Lower lobe of right lung (tissue), 2 donors: ENCODE measurements around the gene CREBBP. TPM values are rescaled to one million over a fixed set of nuclear protein-coding genes. Genes with fewer than 3 reads are reported as not detected.

Experiments
- ATAC-seq, 2 donors: fragments of 200-7000 bp; cut with Tn5 transposase; one replicate each; pipeline ENCODE4 v1.9.1; 2020 to 2022; ENCODE audit warnings: mild to moderate bottlenecking in 2 of 2, moderate library complexity in 2 of 2
- DNase-seq: peaks from one replicate; pipeline ENCODE4 v3.0.0-alpha.2; 2020
- H3K27ac ChIP-seq: fragments of 200-600 bp; one replicate; pipeline ENCODE4 v1.8.0; 2022
- H3K27me3 ChIP-seq: fragments of 200-600 bp; one replicate; pipeline ENCODE4 v1.8.0; 2022; ENCODE audit warnings: low read depth
- H3K36me3 ChIP-seq: fragments of 200-600 bp; one replicate; pipeline ENCODE4 v1.8.0; 2022; ENCODE audit warnings: mild to moderate bottlenecking
- H3K4me1 ChIP-seq: fragments of 200-600 bp; one replicate; pipeline ENCODE4 v1.8.0; 2022
- H3K4me3 ChIP-seq: fragments of 200-600 bp; one replicate; pipeline ENCODE4 v1.8.0; 2022; ENCODE audit warnings: mild to moderate bottlenecking
- H3K9me3 ChIP-seq: fragments of 200-600 bp; one replicate; pipeline ENCODE4 v1.8.0; 2022
- intact Hi-C: fragments of 100-400 bp; cut with DNase I; formaldehyde crosslinking; loops from one replicate; pipeline ENCODE4 v1.11.0; 2022
- total RNA-seq: library from RNA; stranded (reverse); fragmentation: NEBNext Ultra II Directional; extraction: Animal tissue kit (Norgen Biotek cat#: 25700); gene quantifications from one replicate; pipeline ENCODE4 v1.2.1, GENCODE V29; 2021
- TF ChIP-seq, protein P1 (sequence below): fragments of 200-600 bp; IDR thresholded peaks from one replicate; pipeline ENCODE4 v1.8.0; 2022; ENCODE audit warnings: antibody characterized with exemption, mild to moderate bottlenecking
- donor health status: DM: no; HTN: yes; CAD: no; lungs with severe emphysema.

CREBBP gene
- total RNA-seq, 1 donor from 2014 or later, result 78.3 TPM

DNA sequence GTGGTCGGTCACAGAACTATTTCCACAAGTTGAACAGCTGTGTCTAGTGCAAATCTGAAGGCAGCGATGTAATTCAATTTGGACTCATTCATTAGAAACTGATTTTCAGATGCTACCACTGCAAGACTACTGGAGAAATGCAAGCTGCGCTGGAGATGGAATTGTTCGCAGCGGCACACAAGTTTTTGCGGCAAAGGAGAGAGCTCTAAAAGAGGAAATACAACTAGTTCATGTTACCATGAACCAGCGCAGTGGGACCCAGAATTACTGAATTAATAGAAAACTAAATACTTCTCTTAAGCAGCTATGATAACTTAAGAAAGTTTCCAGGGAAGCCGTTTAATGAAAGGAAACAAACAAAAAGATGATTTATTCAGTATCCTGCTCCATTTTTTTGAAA lies 1.9 kb downstream of the CREBBP start:
- H3K4me3 ChIP-seq, result peak overlapping the region; percentile 91
- intact Hi-C loops, result no loop called here
- no peaks in the 10 kb centered on the region for H3K36me3 ChIP-seq
- no peaks in the 10 kb centered on the region for H3K27me3 ChIP-seq
- peaks cover 58% of the 10 kb centered on the region for H3K4me1 ChIP-seq
- H3K27ac ChIP-seq, result no peak overlapping the region
- TF ChIP-seq, protein P1, sequence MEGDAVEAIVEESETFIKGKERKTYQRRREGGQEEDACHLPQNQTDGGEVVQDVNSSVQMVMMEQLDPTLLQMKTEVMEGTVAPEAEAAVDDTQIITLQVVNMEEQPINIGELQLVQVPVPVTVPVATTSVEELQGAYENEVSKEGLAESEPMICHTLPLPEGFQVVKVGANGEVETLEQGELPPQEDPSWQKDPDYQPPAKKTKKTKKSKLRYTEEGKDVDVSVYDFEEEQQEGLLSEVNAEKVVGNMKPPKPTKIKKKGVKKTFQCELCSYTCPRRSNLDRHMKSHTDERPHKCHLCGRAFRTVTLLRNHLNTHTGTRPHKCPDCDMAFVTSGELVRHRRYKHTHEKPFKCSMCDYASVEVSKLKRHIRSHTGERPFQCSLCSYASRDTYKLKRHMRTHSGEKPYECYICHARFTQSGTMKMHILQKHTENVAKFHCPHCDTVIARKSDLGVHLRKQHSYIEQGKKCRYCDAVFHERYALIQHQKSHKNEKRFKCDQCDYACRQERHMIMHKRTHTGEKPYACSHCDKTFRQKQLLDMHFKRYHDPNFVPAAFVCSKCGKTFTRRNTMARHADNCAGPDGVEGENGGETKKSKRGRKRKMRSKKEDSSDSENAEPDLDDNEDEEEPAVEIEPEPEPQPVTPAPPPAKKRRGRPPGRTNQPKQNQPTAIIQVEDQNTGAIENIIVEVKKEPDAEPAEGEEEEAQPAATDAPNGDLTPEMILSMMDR, result no peak
- DNase-seq, result no peak
- ATAC-seq, result no peak
- H3K9me3 ChIP-seq, result no peaks in the 10 kb centered on the region

DNA sequence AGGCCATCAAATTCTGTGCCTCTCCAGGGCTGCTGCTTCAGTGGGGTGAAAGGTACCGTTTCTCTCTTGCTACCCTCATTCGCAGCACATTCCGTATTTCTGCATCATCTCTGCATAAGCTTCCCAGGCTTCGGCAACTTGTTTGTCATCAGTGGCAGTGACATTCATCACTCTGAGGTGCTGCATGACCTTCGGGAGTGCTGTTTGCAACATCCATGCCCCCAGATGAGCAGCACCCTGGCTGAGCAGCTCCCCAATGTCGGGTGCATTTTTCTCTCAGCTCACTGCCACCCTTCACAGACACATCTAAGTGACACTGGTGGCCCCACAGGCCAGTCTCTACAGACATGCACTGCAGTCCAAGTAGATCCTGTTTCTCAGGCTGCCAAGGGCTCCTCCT lies 3.8 kb downstream of the CREBBP start:
- Histone ChIP-seq H3K36me3 (no peaks in the 10 kb centered on the region), H3K4me3 (peak overlapping the region; percentile 7), H3K27me3 (no peaks in the 10 kb centered on the region), H3K9me3 (no peaks in the 10 kb centered on the region), H3K27ac (no peak overlapping the region), H3K4me1 (peaks cover 77% of the 10 kb centered on the region)
- DNase-seq (no peak), ATAC-seq (no peak)
- intact Hi-C loops, result no loop called here
- TF ChIP-seq, protein P1, result no peak

DNA sequence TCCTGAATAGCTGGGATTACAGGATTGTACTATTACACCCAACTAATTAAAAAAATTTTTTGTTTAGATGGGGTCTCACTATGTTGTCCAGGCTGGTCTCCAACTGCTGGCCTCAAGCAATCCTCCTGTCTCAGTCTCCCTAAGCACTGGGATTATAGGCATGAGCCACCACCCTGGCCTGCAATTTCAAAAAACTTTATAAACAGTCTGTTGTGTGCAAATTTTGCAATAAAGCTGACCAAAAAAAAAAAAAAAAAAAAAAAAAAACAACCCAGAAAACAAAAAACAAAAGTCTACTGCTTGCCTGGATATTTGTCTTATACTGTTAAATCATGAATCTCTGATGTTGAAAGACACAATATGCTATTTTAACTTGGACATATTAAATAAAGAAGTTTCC lies 4.4 kb downstream of the CREBBP start:
- H3K9me3 ChIP-seq, result no peaks in the 10 kb centered on the region
- H3K27ac ChIP-seq, result no peak overlapping the region
- peaks cover 77% of the 10 kb centered on the region for H3K4me1 ChIP-seq
- no peak overlapping the region for H3K4me3 ChIP-seq
- H3K27me3 ChIP-seq, result no peaks in the 10 kb centered on the region
- DNase-seq (no peak), ATAC-seq (no peak)
- TF ChIP-seq, protein P1, result no peak
- no peaks in the 10 kb centered on the region for H3K36me3 ChIP-seq
- intact Hi-C loops, result no loop called here

DNA sequence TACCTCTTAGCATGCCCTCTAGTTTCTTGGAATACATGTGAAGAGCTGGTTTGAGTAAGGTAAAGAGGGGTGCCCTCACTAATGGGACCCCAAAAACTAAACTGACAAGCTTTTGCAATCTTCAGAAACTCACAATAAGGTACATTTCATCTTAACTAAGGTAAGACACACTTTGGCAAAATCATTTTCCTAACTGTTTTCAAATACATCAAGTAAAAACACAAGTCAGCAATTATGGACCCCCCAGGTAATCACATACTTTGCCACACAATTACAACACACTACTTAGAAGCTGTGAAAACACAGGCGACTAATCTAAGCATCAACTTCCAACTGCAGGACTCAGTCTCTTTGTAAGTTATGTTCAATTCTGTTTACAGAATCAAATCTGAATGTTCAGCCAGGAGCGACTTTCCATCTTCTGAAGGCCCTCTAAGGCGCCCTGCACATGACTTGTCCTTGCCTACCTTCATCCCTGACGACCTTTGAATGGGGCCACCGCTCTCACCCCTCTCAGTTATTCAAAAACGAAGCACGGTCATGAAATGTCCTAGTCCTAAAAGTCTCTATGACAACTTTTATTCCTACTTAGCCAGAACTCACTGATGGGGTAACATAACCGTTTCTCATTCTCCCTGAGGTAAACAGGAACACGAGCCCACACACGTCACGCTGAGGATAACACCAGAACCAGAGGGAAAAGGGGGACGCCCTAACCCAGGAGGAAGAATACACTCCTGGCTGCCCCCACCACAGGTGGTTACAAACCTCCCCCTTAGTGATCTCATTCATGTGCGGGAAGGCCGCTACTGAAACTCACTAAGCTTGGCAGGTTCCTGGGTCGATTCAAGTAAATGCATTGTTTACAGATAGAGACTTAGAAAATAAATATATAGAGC lies 5.5 kb downstream of the CREBBP start:
- H3K4me3 ChIP-seq, result no peak overlapping the region
- H3K27me3 ChIP-seq, result no peaks in the 10 kb centered on the region
- DNase-seq (no peak), ATAC-seq (no peak)
- intact Hi-C loops, result no loop called here
- no peaks in the 10 kb centered on the region for H3K36me3 ChIP-seq
- peaks cover 84% of the 10 kb centered on the region for H3K4me1 ChIP-seq
- no peaks in the 10 kb centered on the region for H3K9me3 ChIP-seq
- TF ChIP-seq, protein P1, result no peak
- no peak overlapping the region for H3K27ac ChIP-seq

DNA sequence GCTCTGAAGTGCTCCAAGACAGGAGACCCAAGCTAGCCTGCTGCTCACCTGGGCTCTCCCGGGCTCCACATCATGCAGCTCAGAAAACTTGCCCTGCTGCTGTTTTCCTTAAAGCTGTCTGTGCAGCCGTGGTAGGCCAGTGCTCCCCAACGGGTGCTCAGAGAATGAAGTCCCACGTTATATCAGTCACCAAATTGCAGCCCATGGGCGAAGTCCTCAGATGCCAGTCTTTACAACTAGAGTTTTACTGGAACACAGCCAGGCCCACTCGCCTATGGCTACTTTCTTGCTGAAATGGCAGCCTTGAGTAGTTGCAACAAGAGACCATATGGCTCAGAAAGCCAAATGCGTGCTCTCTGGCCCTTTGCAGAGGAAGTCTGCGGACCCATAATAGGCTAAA lies 6.3 kb downstream of the CREBBP start:
- intact Hi-C loops, result no loop called here
- Histone ChIP-seq H3K9me3 (no peaks in the 10 kb centered on the region), H3K36me3 (no peaks in the 10 kb centered on the region), H3K27me3 (no peaks in the 10 kb centered on the region), H3K4me1 (peaks cover 90% of the 10 kb centered on the region), H3K27ac (no peak overlapping the region), H3K4me3 (no peak overlapping the region)
- ATAC-seq (no peak), DNase-seq (no peak)
- TF ChIP-seq, protein P1, result no peak
